GM12875 (cell line): ENCODE results near the gene HAND1.

Source experiments
- H3K4me3 ChIP-seq: one replicate; pipeline ENCODE4 v1.5.1; 2011; ENCODE audit warnings: low read depth, low read length, control low read depth
- CTCF ChIP-seq: IDR thresholded peaks from 2 replicates; pipeline ENCODE4 v1.5.1; 2011; ENCODE audit warnings: low read depth, mild to moderate bottlenecking, control low read depth, inconsistent platforms, low read length, moderate library complexity, borderline replicate concordance; ENCODE audit not compliant: insufficient read depth

Gene HAND1

DNA sequence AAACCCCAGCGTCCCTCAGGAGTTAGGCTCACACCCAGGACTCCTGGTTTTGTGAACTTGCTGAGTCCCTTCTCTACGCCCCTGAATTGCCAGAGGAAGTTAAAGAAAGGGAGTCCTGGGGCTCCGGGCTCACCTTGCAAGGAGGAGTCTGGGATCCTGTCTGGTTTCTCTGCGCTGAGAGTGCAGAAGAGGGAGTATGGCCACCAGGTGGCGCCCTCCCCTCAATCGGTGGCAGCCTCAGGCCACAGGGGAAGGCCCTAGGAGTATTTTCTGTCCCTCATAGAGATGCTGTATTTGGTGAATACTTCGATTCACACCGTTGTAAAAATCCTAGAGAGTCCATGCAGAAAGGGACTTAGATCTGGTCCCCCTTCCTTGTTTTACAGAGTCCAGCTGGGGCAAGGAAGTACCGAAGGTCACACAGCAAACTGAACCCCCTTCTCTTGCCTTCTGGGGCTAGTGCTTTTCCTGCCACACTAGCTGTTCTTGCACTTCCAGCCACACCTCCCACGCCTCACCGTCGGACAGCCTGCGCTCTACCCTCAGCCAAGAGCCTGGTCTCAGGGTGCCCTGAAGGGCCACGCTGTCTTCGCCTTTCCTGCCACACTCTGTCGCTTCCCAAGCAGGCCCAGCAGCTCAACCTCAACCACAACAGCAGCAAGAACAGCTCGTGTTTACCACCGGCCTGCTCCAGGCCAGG, 10.2 kb downstream of the HAND1 start:
- no peak overlapping the region for H3K4me3 ChIP-seq
- peak; percentile 80 for TF ChIP-seq CTCF

GRCh38 chr5:154466671-154467070, 11.4 kb downstream of the HAND1 start:
- no peak overlapping the region for H3K4me3 ChIP-seq
- TF ChIP-seq CTCF, result no peak

DNA sequence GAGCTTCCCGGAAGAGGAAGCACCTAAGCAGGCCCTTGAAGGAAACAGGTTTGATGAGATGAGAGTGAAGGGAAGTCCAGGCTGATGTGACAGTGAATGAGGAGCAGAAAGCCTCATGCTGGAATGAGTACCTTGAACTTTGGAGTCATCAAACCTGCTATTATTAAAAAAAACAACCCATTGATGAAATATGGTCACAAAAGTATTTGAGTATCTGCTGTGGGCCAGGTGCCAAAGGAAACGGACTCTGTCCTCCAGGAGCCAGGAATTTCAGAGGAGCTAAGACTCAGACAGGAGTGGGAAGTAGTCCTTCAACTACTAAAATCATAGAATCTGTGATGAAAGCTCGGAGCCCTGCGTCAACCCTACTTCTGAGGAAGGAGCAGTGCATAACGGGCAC, 11.9 kb downstream of the HAND1 start:
- no peak overlapping the region for H3K4me3 ChIP-seq
- TF ChIP-seq CTCF, result no peak

GRCh38 chr5:154465169-154465568, 12.9 kb downstream of the HAND1 start:
- no peak for TF ChIP-seq CTCF
- no peak overlapping the region for H3K4me3 ChIP-seq

- no peak overlapping the region for H3K4me3 ChIP-seq
- no peak for TF ChIP-seq CTCF
Measured at GRCh38 chr5:154464438-154464837, 13.6 kb downstream of the HAND1 start.

GRCh38 chr5:154461531-154461930, 16.5 kb downstream of the HAND1 start:
- TF ChIP-seq CTCF, result no peak
- H3K4me3 ChIP-seq, result no peak overlapping the region

DNA sequence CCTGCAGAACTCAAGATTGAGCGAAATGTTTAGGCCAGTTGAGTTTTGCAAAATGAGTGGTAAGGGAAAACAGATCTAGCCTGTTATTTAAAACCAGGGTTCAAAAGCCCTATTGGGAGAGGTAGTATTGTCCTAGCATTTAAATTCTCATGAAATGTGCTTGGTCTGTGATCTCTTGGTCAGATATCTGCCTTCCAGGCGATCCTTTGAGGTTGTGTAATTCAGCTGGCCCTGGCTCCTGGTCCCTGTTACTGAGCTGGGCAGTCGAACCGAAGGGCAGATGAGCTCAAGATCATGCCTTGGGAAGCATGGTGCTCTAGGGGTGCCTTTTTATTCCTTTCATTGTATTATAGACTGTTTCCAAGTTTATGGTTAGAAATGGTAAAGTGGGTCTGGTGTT, 17.9 kb downstream of the HAND1 start:
- H3K4me3 ChIP-seq, result no peak overlapping the region
- TF ChIP-seq CTCF, result no peak
